ENCODE measurements around the gene LILRB3. TPM values are rescaled to one million over a fixed set of nuclear protein-coding genes. Genes with fewer than 3 reads are reported as not detected.

The LILRB3 gene
- total RNA-seq, 4 donors from 2014 or later = 7.8 to 18.8 (median 8.3) TPM; not detected in 1

DNA sequence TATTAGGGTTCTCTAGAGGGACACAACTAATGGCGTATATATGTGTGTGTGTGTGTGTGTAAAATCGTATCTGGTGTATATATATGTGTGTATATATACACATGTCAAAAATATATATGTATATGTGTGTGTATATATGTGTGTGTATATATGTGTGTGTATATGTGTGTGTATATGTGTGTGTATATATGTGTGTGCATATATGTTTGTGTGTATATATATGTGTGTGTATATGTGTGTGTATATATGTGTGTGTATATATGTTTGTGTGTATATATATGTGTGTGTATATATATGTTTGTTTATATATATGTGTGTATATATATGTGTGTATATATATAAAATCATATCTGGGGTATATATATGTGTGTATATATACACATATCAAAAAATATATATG lies 39.7 kb upstream of the LILRB3 start:
- DNase-seq = no peak
- Histone ChIP-seq H3K36me3 (no peaks in the 10 kb centered on the region), H3K27ac (no peak overlapping the region), H3K9me3 (no peaks in the 10 kb centered on the region), H3K4me3 (no peak overlapping the region), H3K27me3 (peaks cover 0 to 22% (median 0%) of the 10 kb centered on the region in 4 donors), H3K4me1 (no peaks in the 10 kb centered on the region)
- TF ChIP-seq POLR2A (IDR thresholded peaks at IDR 0.05) = no peak
- TF ChIP-seq, protein P1, sequence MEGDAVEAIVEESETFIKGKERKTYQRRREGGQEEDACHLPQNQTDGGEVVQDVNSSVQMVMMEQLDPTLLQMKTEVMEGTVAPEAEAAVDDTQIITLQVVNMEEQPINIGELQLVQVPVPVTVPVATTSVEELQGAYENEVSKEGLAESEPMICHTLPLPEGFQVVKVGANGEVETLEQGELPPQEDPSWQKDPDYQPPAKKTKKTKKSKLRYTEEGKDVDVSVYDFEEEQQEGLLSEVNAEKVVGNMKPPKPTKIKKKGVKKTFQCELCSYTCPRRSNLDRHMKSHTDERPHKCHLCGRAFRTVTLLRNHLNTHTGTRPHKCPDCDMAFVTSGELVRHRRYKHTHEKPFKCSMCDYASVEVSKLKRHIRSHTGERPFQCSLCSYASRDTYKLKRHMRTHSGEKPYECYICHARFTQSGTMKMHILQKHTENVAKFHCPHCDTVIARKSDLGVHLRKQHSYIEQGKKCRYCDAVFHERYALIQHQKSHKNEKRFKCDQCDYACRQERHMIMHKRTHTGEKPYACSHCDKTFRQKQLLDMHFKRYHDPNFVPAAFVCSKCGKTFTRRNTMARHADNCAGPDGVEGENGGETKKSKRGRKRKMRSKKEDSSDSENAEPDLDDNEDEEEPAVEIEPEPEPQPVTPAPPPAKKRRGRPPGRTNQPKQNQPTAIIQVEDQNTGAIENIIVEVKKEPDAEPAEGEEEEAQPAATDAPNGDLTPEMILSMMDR (IDR thresholded peaks at IDR 0.05) = no peak
- intact Hi-C loops (cut with DNase I) = no loop called here
- 68 to 81% methylated on average over 2 of the region's 2 CpGs for WGBS, 2 donors

DNA sequence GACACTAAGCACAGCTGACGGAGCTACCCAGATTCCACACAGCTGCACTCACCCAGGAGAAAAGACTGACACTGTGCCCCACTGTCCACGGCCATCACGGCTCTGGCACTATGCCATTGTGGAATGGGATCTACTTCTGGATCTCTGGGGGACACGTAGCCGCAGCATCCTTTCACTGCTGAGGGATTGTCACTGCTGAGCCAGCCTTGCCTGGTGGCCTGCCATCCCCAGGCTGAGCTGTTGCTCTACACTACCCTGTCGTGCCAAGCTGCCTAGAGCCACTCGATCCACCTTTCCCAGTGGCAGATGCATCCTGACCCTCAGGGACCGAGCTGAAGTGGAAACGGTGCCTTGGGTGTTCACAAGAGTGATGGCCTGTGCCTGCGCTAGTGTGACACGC lies 39.3 kb upstream of the LILRB3 start:
- no peaks in the 10 kb centered on the region for H3K4me1 ChIP-seq
- TF ChIP-seq, protein P1 (IDR thresholded peaks at IDR 0.05) = no peak
- TF ChIP-seq POLR2A (IDR thresholded peaks at IDR 0.05) = no peak
- peaks cover 0 to 22% (median 0%) of the 10 kb centered on the region in 4 donors for H3K27me3 ChIP-seq
- no peak overlapping the region for H3K4me3 ChIP-seq
- WGBS, 2 donors = 54 to 72% methylated on average over 8 to 9 of the region's 11 CpGs
- H3K27ac ChIP-seq = no peak overlapping the region
- no peaks in the 10 kb centered on the region for H3K9me3 ChIP-seq
- no peak for DNase-seq
- intact Hi-C loops (cut with DNase I) = no loop called here
- H3K36me3 ChIP-seq = no peaks in the 10 kb centered on the region

DNA sequence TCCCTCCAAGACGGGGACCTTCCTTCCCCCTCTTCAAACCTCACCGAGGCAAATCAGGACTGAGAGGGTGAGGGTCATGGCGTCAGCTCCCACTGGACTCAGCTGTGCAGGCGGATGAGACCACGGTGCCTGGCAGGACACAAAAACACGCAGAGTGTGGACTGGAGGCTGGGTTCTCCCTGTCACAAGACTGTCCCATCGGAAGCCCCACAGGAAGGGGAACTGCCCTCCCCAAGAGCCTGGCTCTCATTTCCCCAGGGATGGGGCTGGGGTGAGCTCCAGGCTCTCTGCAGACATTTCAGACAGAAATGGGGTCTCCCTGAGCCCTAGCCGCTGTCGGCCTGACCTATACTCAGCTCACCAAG lies 34.3 kb upstream of the LILRB3 start, which contains the start of gene LILRB5:
LILRB5 (minus strand) TSS at position 158 of the 365 bp plus-strand sequence; CDS start at position 78, 80 bp downstream.
- Histone ChIP-seq H3K27me3 (peaks cover 0 to 60% (median 0%) of the 10 kb centered on the region in 4 donors), H3K4me3 (peak within 1 kb of the TSS in 2 of 4 donors; percentile 18 to 35), H3K27ac (no peak within 1 kb of the TSS), H3K36me3 (no peaks in the 10 kb centered on the region), H3K4me1 (no peaks in the 10 kb centered on the region), H3K9me3 (no peaks in the 10 kb centered on the region)
- DNase-seq = no peak
- TF ChIP-seq, protein P1 (IDR thresholded peaks at IDR 0.05) = no peak
- TF ChIP-seq POLR2A (IDR thresholded peaks at IDR 0.05) = no peak
- intact Hi-C loops (cut with DNase I) = no loop called here
- WGBS, 2 donors = 85 to 87% methylated on average over 2 to 6 of the region's 9 CpGs

DNA sequence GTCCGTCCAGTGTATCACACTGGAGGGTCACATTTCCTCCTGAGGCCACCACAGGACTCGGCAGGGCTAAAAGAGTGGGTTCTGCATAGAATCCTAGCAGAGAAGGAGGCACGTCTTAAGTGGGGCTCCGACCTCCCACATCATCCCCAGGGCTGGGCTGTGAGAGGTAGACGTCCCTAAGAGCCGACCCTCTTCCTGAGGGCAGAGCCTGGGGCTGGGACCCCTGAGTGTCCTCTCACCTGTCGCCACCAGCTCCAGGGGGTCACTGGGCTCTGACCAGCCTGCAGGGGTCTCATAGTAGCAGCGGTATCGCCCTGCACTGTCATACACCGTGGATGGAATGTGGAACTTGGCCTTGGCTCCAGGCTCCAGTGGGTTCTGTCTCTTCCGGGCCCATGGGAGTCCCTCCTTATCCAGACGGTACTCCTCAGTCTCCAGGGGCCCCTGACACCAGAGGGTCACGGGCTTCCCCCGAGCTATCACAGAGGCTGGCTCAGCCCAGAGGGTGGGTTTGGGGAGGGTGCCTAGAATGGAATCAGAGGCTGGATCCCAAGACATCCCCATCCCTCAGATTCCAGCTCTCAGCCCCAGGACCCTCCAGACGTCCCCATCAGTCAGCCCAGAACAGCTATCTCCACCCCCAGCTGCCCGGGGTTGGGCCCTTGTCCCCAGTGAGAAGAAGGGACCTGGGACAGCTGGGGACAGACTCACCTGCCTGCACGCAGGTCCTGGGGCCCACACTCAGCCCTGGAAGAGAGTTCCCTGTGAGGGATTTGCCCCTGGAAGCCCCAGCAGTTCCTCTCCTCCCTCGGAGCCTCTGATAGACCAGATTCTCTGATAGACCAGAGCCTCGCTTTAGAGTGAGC lies 33.7 kb upstream of the LILRB3 start:
- WGBS, 2 donors = 59 to 62% methylated on average over 4 to 5 of the region's 19 CpGs
- DNase-seq = no peak
- no peaks in the 10 kb centered on the region for H3K4me1 ChIP-seq
- intact Hi-C loops (cut with DNase I) = no loop called here
- no peak overlapping the region for H3K27ac ChIP-seq
- H3K4me3 ChIP-seq = peak overlapping the region in 2 of 4 donors; percentile 18 to 35
- no peaks in the 10 kb centered on the region for H3K9me3 ChIP-seq
- no peaks in the 10 kb centered on the region for H3K36me3 ChIP-seq
- H3K27me3 ChIP-seq = peaks cover 0 to 61% (median 0%) of the 10 kb centered on the region in 4 donors
- TF ChIP-seq, protein P1 (IDR thresholded peaks at IDR 0.05) = no peak
- no peak for TF ChIP-seq POLR2A (IDR thresholded peaks at IDR 0.05)

DNA sequence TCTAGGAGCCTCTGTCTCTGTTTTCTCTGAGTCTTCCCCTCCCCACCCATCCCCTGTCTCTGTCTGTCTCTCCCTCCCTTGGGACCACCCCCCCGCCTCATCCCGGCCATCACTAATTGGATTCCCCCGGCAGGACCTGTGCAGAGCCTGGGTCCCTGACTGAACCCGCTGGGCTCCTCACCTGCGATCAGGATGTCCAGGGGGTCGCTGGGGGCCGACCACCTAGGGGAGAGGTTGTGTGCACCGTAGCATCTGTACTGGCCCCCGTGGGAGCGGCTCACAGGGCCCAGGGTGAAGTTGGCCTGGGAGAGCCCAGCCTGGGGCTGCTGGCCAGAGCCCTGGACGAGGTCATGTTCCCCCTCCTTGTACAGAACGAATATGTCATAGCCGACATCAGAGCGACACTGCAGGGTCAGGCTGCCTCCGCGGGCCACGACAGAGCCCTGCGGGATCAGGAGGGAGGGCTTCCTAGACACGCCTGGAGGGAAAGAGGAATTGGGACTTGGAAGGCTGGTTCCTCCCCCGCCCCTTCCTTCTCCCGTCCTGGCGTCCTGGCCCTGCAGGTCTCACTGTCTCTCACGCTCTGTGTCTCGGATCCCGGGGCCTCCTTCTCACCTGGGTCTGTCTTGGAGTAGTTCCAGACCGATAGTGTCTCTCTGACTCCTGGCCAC lies 32.4 kb upstream of the LILRB3 start:
- no peak for DNase-seq
- peaks cover 0 to 61% (median 0%) of the 10 kb centered on the region in 4 donors for H3K27me3 ChIP-seq
- H3K9me3 ChIP-seq = no peaks in the 10 kb centered on the region
- intact Hi-C loops (cut with DNase I) = no loop called here
- no peak overlapping the region for H3K27ac ChIP-seq
- no peaks in the 10 kb centered on the region for H3K36me3 ChIP-seq
- 22 to 30% methylated on average over 2 to 7 of the region's 26 CpGs for WGBS, 2 donors
- TF ChIP-seq, protein P1 (IDR thresholded peaks at IDR 0.05) = no peak
- TF ChIP-seq POLR2A (IDR thresholded peaks at IDR 0.05) = no peak
- no peak overlapping the region for H3K4me3 ChIP-seq
- H3K4me1 ChIP-seq = no peaks in the 10 kb centered on the region

All from esophagus squamous epithelium (tissue), 5 donors.